Right lobe of liver (tissue), 4 donors: Measurements from ENCODE around the gene PANK1.

Source experiments
- CTCF ChIP-seq, 4 donors: fragments of 200-600 bp in 3 of 4; fragments of 450-650 bp in 1 of 4; IDR thresholded peaks; one replicate each; pipeline versions ENCODE4 v1.5.1 to v1.8.0; 2016 to 2022; ENCODE audit warnings: antibody characterized with exemption in 4 of 4, mild to moderate bottlenecking in 2 of 4
- POLR2A ChIP-seq: fragments of 450-650 bp; IDR thresholded peaks from one replicate; pipeline ENCODE4 v1.6.1; 2017; ENCODE audit warnings: antibody characterized with exemption, mild to moderate bottlenecking
- donor health status: DM: no; HTN: no; CAD: no.
- donor health status: DM: no; HTN: no; CAD: no.
- donor health status: DM: no; HTN: yes; CAD: no.

GRCh38 chr10:89591111-89591795 is 53.8 kb downstream of the PANK1 start:
- TF ChIP-seq POLR2A = no peak
- peak in 3 of 4 donors; percentile 15 to 28 (median 20) for TF ChIP-seq CTCF (IDR thresholded peaks at IDR 0.05)
